Measurements from ENCODE around the gene RNF8. TPM values are rescaled to one million over a fixed set of nuclear protein-coding genes. Genes with fewer than 3 reads are reported as not detected.

The RNF8 gene
- total and polyA plus RNA-seq, 9 of the 15 experiments (the other 6 are each of a cell fraction or from before 2014, with no cell fraction given), result 10.6 to 47.0 (median 37.5) TPM

- TF ChIP-seq EWSR1 (IDR thresholded peaks at IDR 0.05; ENCODE audit: borderline replicate concordance, low read depth, partially characterized antibody) (no peak), ATF6 (CRISPR knock-in tag; IDR thresholded peaks at IDR 0.05) (peak; percentile 35; the same call in 1 of the 2 replicates), ZMIZ1 (IDR thresholded peaks at IDR 0.05; ENCODE audit: low read depth in 2 of 2, low read length in 2 of 2) (peak in 1 of 2 experiments; percentile 98; a peak in 2 of 4 replicates), HMG20A (CRISPR knock-in tag; conservative IDR thresholded peaks at IDR 0.05) (no peak), REST (IDR thresholded peaks at IDR 0.05; ENCODE audit: borderline replicate concordance) (peak; percentile 94), REST (CRISPR knock-in tag; IDR thresholded peaks at IDR 0.05; ENCODE audit: low read depth) (no peak), JUN (IDR thresholded peaks at IDR 0.05; ENCODE audit: borderline replicate concordance, low read depth, low read length) (peak; percentile 91), JUN (CRISPR knock-in tag; IDR thresholded peaks at IDR 0.05; ENCODE audit: borderline replicate concordance) (no peak; the same call in 1 of the 2 replicates)
- TF ChIP-seq, protein P1, sequence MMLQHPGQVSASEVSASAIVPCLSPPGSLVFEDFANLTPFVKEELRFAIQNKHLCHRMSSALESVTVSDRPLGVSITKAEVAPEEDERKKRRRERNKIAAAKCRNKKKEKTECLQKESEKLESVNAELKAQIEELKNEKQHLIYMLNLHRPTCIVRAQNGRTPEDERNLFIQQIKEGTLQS (IDR thresholded peaks at IDR 0.05), result peak; percentile 84
- TF ChIP-seq, protein P1 (CRISPR knock-in tag; conservative IDR thresholded peaks at IDR 0.05), result peak; percentile 76; the same call in 1 of the 2 replicates
Observed at GRCh38 chr6:37314487-37315156, 39.2 kb upstream of the RNF8 start (continued).
